B cell (primary cell): ENCODE data around the gene EPB41L1.

Source experiments
- CTCF ChIP-seq: fragments of 200-600 bp; IDR thresholded peaks from one replicate; pipeline ENCODE4 v1.8.0; 2022; ENCODE audit warnings: antibody characterized with exemption, mild to moderate bottlenecking
- EZH2 ChIP-seq: IDR thresholded peaks from 2 replicates; pipeline ENCODE4 v1.6.1; 2012; ENCODE audit warnings: borderline replicate concordance, low read depth, mild to moderate bottlenecking, moderate library complexity, low read length; ENCODE audit not compliant: insufficient read depth, poor library complexity, severe bottlenecking

- TF ChIP-seq CTCF (no peak), EZH2 (no peak)
Measured at GRCh38 chr20:36206641-36207040, 52.1 kb downstream of the EPB41L1 start.
